Fibroblast of skin of scalp (primary cell): ENCODE data around the gene CCNL1. TPM values are rescaled to one million over a fixed set of nuclear protein-coding genes. Genes with fewer than 3 reads are reported as not detected.
"Not testable (repeated sequence)": the region's sequence is repeated elsewhere in the genome, so short reads cannot be mapped to it uniquely, and the experiment has no call there.

Experiments
- DNase-seq: peaks from one replicate; pipeline ENCODE4 v3.0.0-alpha.2; 2013
- polyA plus RNA-seq, 2 experiments: library from polyadenylated mRNA; unstranded; fragments of 120-200 nt; gene quantifications; one replicate each; pipeline ENCODE4 v1.2.1, GENCODE V29; 2013; ENCODE audit not compliant: insufficient read length in 2 of 2

The CCNL1 gene
- polyA plus RNA-seq (2013, experiment 1 of 2; ENCODE audit: insufficient read length): 47.2 TPM
- polyA plus RNA-seq (2013, experiment 2 of 2; ENCODE audit: insufficient read length): 49.6 TPM

GRCh38 chr3:157159762-157160657 lies at the start of gene CCNL1:
Gene CCNL1 (minus strand): TSS chr3:157160147. CDS start chr3:157160094, 53 bp downstream.
- peak; percentile 99 for DNase-seq

- DNase-seq: no peak
Observed at GRCh38 chr3:157204880-157205279, 44.9 kb upstream of the CCNL1 start.

- peak; percentile 64 for DNase-seq
Observed at GRCh38 chr3:157204431-157204830, 44.5 kb upstream of the CCNL1 start.

- DNase-seq: peak; percentile 75
Observed at GRCh38 chr3:157201648-157202278, 41.8 kb upstream of the CCNL1 start.

- DNase-seq: peak; percentile 40
Observed at GRCh38 chr3:157199841-157200240, 39.9 kb upstream of the CCNL1 start.

- no peak for DNase-seq
Observed at GRCh38 chr3:157195965-157196364, 36.0 kb upstream of the CCNL1 start.

- not testable (repeated sequence) for DNase-seq
Observed at GRCh38 chr3:157191149-157191548, 31.2 kb upstream of the CCNL1 start.

- no peak for DNase-seq
Observed at GRCh38 chr3:157190380-157190872, 30.5 kb upstream of the CCNL1 start.

GRCh38 chr3:157188391-157188790 lies 28.4 kb upstream of the CCNL1 start:
- DNase-seq: no peak

- no peak for DNase-seq
Observed at GRCh38 chr3:157182879-157183278, 22.9 kb upstream of the CCNL1 start.

GRCh38 chr3:157180262-157180661 lies 20.3 kb upstream of the CCNL1 start:
- no peak for DNase-seq

- DNase-seq: no peak
Observed at GRCh38 chr3:157179365-157179803, 19.4 kb upstream of the CCNL1 start.

GRCh38 chr3:157178503-157179364 lies 18.8 kb upstream of the CCNL1 start:
- DNase-seq: not testable (repeated sequence)

GRCh38 chr3:157177801-157178453 lies 18.0 kb upstream of the CCNL1 start:
- not testable (repeated sequence) for DNase-seq

GRCh38 chr3:157176934-157177333 lies 17.0 kb upstream of the CCNL1 start:
- DNase-seq: no peak

- DNase-seq: peak; percentile 69
Observed at GRCh38 chr3:157175691-157176507, 16.0 kb upstream of the CCNL1 start.

GRCh38 chr3:157174649-157175498 lies 14.9 kb upstream of the CCNL1 start:
- DNase-seq: peak; percentile 100

- DNase-seq: no peak
Observed at GRCh38 chr3:157174290-157174648, 14.3 kb upstream of the CCNL1 start.

GRCh38 chr3:157173343-157173742 lies 13.4 kb upstream of the CCNL1 start:
- not testable (repeated sequence) for DNase-seq

- DNase-seq: no peak
Observed at GRCh38 chr3:157172746-157173145, 12.8 kb upstream of the CCNL1 start.
